GM12878 (cell line): ENCODE measurements around the gene MAFG. TPM values are rescaled to one million over a fixed set of nuclear protein-coding genes. Genes with fewer than 3 reads are reported as not detected.
A peak's percentile ranks its signal among the peaks of the same experiment; 100 is the strongest.

ENCODE experiments used
- polyA plus RNA-seq, 11 experiments: library from polyadenylated mRNA; depleted of rRNA in 4 of 11; unstranded in 6 of 11; stranded (reverse) in 5 of 11; fragments of >200 nt; fragmentation: Nextera tagmentation in 4 of 11; fragmentation: Illumina TruSeq in 1 of 11; extraction: Ambion mirVana in 4 of 11; extraction: Trizol in 1 of 11; gene quantifications; 1 replicate in 1 of 11; 2 replicates in 10 of 11; pipeline versions ENCODE4 v1.2.1 to v1.2.3, GENCODE V29; 2011 to 2016; ENCODE audit warnings: inconsistent platforms in 2 of 11, missing spikeins in 2 of 11, low read depth in 1 of 11
- total RNA-seq, 4 experiments: library from RNA; depleted of rRNA in 3 of 4; stranded (reverse); fragments of >200 nt in 3 of 4; fragmentation: Illumina TruSeq in 1 of 4; extraction: Trizol in 1 of 4; gene quantifications; 2 replicates each; pipeline versions ENCODE4 v1.2.1 to v1.2.3, GENCODE V29; 2013 to 2021
- TF ChIP-seq, protein P1 (sequence below): IDR thresholded peaks from 2 replicates; pipeline ENCODE4 v1.6.1; 2011; ENCODE audit warnings: borderline replicate concordance, low read depth, mild to moderate bottlenecking, moderate library complexity, low read length; ENCODE audit not compliant: insufficient read depth, poor library complexity, severe bottlenecking

MAFG gene
- total and polyA plus RNA-seq, 10 of the 15 experiments (the other 5 are each of a cell fraction or from before 2014, with no cell fraction given), result 0.48 to 20.1 (median 7.6) TPM

GRCh38 chr17:81868674-81869220 is 58.8 kb downstream of the MAFG start (continued):
- TF ChIP-seq, protein P1, sequence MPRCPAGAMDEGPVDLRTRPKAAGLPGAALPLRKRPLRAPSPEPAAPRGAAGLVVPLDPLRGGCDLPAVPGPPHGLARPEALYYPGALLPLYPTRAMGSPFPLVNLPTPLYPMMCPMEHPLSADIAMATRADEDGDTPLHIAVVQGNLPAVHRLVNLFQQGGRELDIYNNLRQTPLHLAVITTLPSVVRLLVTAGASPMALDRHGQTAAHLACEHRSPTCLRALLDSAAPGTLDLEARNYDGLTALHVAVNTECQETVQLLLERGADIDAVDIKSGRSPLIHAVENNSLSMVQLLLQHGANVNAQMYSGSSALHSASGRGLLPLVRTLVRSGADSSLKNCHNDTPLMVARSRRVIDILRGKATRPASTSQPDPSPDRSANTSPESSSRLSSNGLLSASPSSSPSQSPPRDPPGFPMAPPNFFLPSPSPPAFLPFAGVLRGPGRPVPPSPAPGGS, result peak; percentile 3

Other genes starting within 250 kb of the MAFG start
Only the 7 nearest of the 26 such genes appear.
- gene ANAPC11, start 36.0 kb downstream of the MAFG start, total RNA-seq (2014; rRNA removed), result 141 and 152 TPM in 2 replicates
- 49.3 and 59.3 TPM in 2 replicates for gene ANAPC11, start 36.0 kb downstream of the MAFG start, total RNA-seq (2014; rRNA removed; fragmentation: Illumina TruSeq; extraction: Trizol)
- 137 and 147 TPM in 2 replicates for gene ANAPC11, start 36.0 kb downstream of the MAFG start, total RNA-seq (2021)
- 119 and 207 TPM in 2 replicates for gene ANAPC11, start 36.0 kb downstream of the MAFG start, polyA plus RNA-seq (2011; rRNA removed)
- 5.6 and 28.5 TPM in 2 replicates for gene ANAPC11, start 36.0 kb downstream of the MAFG start, polyA plus RNA-seq (2014; fragmentation: Illumina TruSeq; extraction: Trizol)
- gene ANAPC11, start 36.0 kb downstream of the MAFG start, polyA plus RNA-seq (2014; fragmentation: Nextera tagmentation; extraction: Ambion mirVana), result 100 to 1,000 TPM; 127 to 173 TPM
- gene ANAPC11, start 36.0 kb downstream of the MAFG start, polyA plus RNA-seq (2014; rRNA removed), result 210 and 211 TPM in 2 replicates
- gene ANAPC11, start 36.0 kb downstream of the MAFG start, polyA plus RNA-seq (2016; fragmentation: Nextera tagmentation; extraction: Ambion mirVana), result 100 to 1,000 TPM; 394 to 395 TPM
- gene NPB, start 25.5 kb downstream of the MAFG start, total RNA-seq (2014; rRNA removed), result 0.05 and 0.23 TPM in 2 replicates
- gene NPB, start 25.5 kb downstream of the MAFG start, total RNA-seq (2014; rRNA removed; fragmentation: Illumina TruSeq; extraction: Trizol), result 0.09 and 0.13 TPM in 2 replicates
- 0.29 TPM in 1 of 2 replicates, not detected in the other for gene NPB, start 25.5 kb downstream of the MAFG start, total RNA-seq (2021)
- 0.04 and 0.07 TPM in 2 replicates for gene NPB, start 25.5 kb downstream of the MAFG start, polyA plus RNA-seq (2011; rRNA removed)
- gene NPB, start 25.5 kb downstream of the MAFG start, polyA plus RNA-seq (2014; fragmentation: Illumina TruSeq; extraction: Trizol), result 0.03 TPM in 1 of 2 replicates, not detected in the other
- gene NPB, start 25.5 kb downstream of the MAFG start, polyA plus RNA-seq (2014; fragmentation: Nextera tagmentation; extraction: Ambion mirVana), result under 1 TPM; 0.24 to 0.40 TPM
- 0.04 and 0.12 TPM in 2 replicates for gene NPB, start 25.5 kb downstream of the MAFG start, polyA plus RNA-seq (2014; rRNA removed)
- gene NPB, start 25.5 kb downstream of the MAFG start, polyA plus RNA-seq (2016; fragmentation: Nextera tagmentation; extraction: Ambion mirVana), result under 1 TPM in 1 of 2 experiments, not detected in 1; 0.16 TPM
- gene PCYT2, start 16.3 kb downstream of the MAFG start, total RNA-seq (2014; rRNA removed), result 50.7 and 53.2 TPM in 2 replicates
- 23.5 and 25.4 TPM in 2 replicates for gene PCYT2, start 16.3 kb downstream of the MAFG start, total RNA-seq (2014; rRNA removed; fragmentation: Illumina TruSeq; extraction: Trizol)
- gene PCYT2, start 16.3 kb downstream of the MAFG start, total RNA-seq (2021), result 56.7 and 57.3 TPM in 2 replicates
- 23.1 and 39.3 TPM in 2 replicates for gene PCYT2, start 16.3 kb downstream of the MAFG start, polyA plus RNA-seq (2011; rRNA removed)
- gene PCYT2, start 16.3 kb downstream of the MAFG start, polyA plus RNA-seq (2014; fragmentation: Illumina TruSeq; extraction: Trizol), result 27.7 and 33.3 TPM in 2 replicates
- gene PCYT2, start 16.3 kb downstream of the MAFG start, polyA plus RNA-seq (2014; fragmentation: Nextera tagmentation; extraction: Ambion mirVana), result 1 to 10 TPM in 1 of 2 experiments, under 1 TPM in 1; 0.63 to 1.2 TPM
- gene PCYT2, start 16.3 kb downstream of the MAFG start, polyA plus RNA-seq (2014; rRNA removed), result 52.6 and 68.7 TPM in 2 replicates
- 10 to 100 TPM; 58.2 to 72.0 TPM for gene PCYT2, start 16.3 kb downstream of the MAFG start, polyA plus RNA-seq (2016; fragmentation: Nextera tagmentation; extraction: Ambion mirVana)
- gene SIRT7, start 9.6 kb downstream of the MAFG start, total RNA-seq (2014; rRNA removed), result 35.4 and 38.7 TPM in 2 replicates
- 14.1 and 15.3 TPM in 2 replicates for gene SIRT7, start 9.6 kb downstream of the MAFG start, total RNA-seq (2014; rRNA removed; fragmentation: Illumina TruSeq; extraction: Trizol)
- gene SIRT7, start 9.6 kb downstream of the MAFG start, total RNA-seq (2021), result 36.0 and 37.8 TPM in 2 replicates
- gene SIRT7, start 9.6 kb downstream of the MAFG start, polyA plus RNA-seq (2011; rRNA removed), result 5.9 and 8.6 TPM in 2 replicates
- 6.4 and 17.4 TPM in 2 replicates for gene SIRT7, start 9.6 kb downstream of the MAFG start, polyA plus RNA-seq (2014; fragmentation: Illumina TruSeq; extraction: Trizol)
- 1 to 10 TPM; 1.2 to 5.4 TPM for gene SIRT7, start 9.6 kb downstream of the MAFG start, polyA plus RNA-seq (2014; fragmentation: Nextera tagmentation; extraction: Ambion mirVana)
- gene SIRT7, start 9.6 kb downstream of the MAFG start, polyA plus RNA-seq (2014; rRNA removed), result 49.7 and 56.2 TPM in 2 replicates
- 10 to 100 TPM; 28.0 to 32.1 TPM for gene SIRT7, start 9.6 kb downstream of the MAFG start, polyA plus RNA-seq (2016; fragmentation: Nextera tagmentation; extraction: Ambion mirVana)
- 75.7 and 88.1 TPM in 2 replicates for gene PYCR1, start 9.6 kb upstream of the MAFG start, total RNA-seq (2014; rRNA removed)
- gene PYCR1, start 9.6 kb upstream of the MAFG start, total RNA-seq (2014; rRNA removed; fragmentation: Illumina TruSeq; extraction: Trizol), result 37.8 and 40.3 TPM in 2 replicates
- 105 TPM in 2 replicates for gene PYCR1, start 9.6 kb upstream of the MAFG start, total RNA-seq (2021)
- gene PYCR1, start 9.6 kb upstream of the MAFG start, polyA plus RNA-seq (2011; rRNA removed), result 23.4 and 49.3 TPM in 2 replicates
- 18.7 and 43.8 TPM in 2 replicates for gene PYCR1, start 9.6 kb upstream of the MAFG start, polyA plus RNA-seq (2014; fragmentation: Illumina TruSeq; extraction: Trizol)
- 1 to 10 TPM; 2.7 to 5.2 TPM for gene PYCR1, start 9.6 kb upstream of the MAFG start, polyA plus RNA-seq (2014; fragmentation: Nextera tagmentation; extraction: Ambion mirVana)
- 107 and 124 TPM in 2 replicates for gene PYCR1, start 9.6 kb upstream of the MAFG start, polyA plus RNA-seq (2014; rRNA removed)
- gene PYCR1, start 9.6 kb upstream of the MAFG start, polyA plus RNA-seq (2016; fragmentation: Nextera tagmentation; extraction: Ambion mirVana), result 100 to 1,000 TPM; 104 to 119 TPM
- not detected in 2 replicates for gene MYADML2, start 19.5 kb upstream of the MAFG start, total RNA-seq (2014; rRNA removed)
- gene MYADML2, start 19.5 kb upstream of the MAFG start, total RNA-seq (2014; rRNA removed; fragmentation: Illumina TruSeq; extraction: Trizol), result not detected in 2 replicates
- gene MYADML2, start 19.5 kb upstream of the MAFG start, total RNA-seq (2021), result not detected in 2 replicates
- not detected in 2 replicates for gene MYADML2, start 19.5 kb upstream of the MAFG start, polyA plus RNA-seq (2011; rRNA removed)
- not detected in 2 replicates for gene MYADML2, start 19.5 kb upstream of the MAFG start, polyA plus RNA-seq (2014; fragmentation: Illumina TruSeq; extraction: Trizol)
- not detected for gene MYADML2, start 19.5 kb upstream of the MAFG start, polyA plus RNA-seq (2014; fragmentation: Nextera tagmentation; extraction: Ambion mirVana)
- not detected in 2 replicates for gene MYADML2, start 19.5 kb upstream of the MAFG start, polyA plus RNA-seq (2014; rRNA removed)
- gene MYADML2, start 19.5 kb upstream of the MAFG start, polyA plus RNA-seq (2016; fragmentation: Nextera tagmentation; extraction: Ambion mirVana), result not detected
- not detected in 2 replicates for gene NOTUM, start 33.5 kb upstream of the MAFG start, total RNA-seq (2014; rRNA removed)
- not detected in 2 replicates for gene NOTUM, start 33.5 kb upstream of the MAFG start, total RNA-seq (2014; rRNA removed; fragmentation: Illumina TruSeq; extraction: Trizol)
- gene NOTUM, start 33.5 kb upstream of the MAFG start, total RNA-seq (2021), result 0.13 and 0.19 TPM in 2 replicates
- gene NOTUM, start 33.5 kb upstream of the MAFG start, polyA plus RNA-seq (2011; rRNA removed), result not detected in 2 replicates
- gene NOTUM, start 33.5 kb upstream of the MAFG start, polyA plus RNA-seq (2014; fragmentation: Illumina TruSeq; extraction: Trizol), result not detected in 2 replicates
- not detected for gene NOTUM, start 33.5 kb upstream of the MAFG start, polyA plus RNA-seq (2014; fragmentation: Nextera tagmentation; extraction: Ambion mirVana)
- 0.04 TPM in 1 of 2 replicates, not detected in the other for gene NOTUM, start 33.5 kb upstream of the MAFG start, polyA plus RNA-seq (2014; rRNA removed)
- not detected for gene NOTUM, start 33.5 kb upstream of the MAFG start, polyA plus RNA-seq (2016; fragmentation: Nextera tagmentation; extraction: Ambion mirVana)